Transverse colon (tissue), 4 donors: ENCODE results near the gene GABARAPL1. TPM values are rescaled to one million over a fixed set of nuclear protein-coding genes. Genes with fewer than 3 reads are reported as not detected.
"Not testable (repeated sequence)": the region's sequence is repeated elsewhere in the genome, so short reads cannot be mapped to it uniquely, and the experiment has no call there.

ENCODE experiments used
- DNase-seq: peaks from one replicate; pipeline ENCODE4 v3.0.0-alpha.2; 2019
- H3K27ac ChIP-seq, 4 donors: fragments of 200-600 bp; sonication (generic); 2 replicates each; pipeline ENCODE4 v1.5.1; 2016 to 2018; ENCODE audit warnings: inconsistent platforms in 4 of 4
- H3K27me3 ChIP-seq: fragments of 200-600 bp; sonication (generic); 2 replicates; pipeline ENCODE4 v1.5.1; 2017; ENCODE audit warnings: inconsistent platforms
- H3K36me3 ChIP-seq, 4 donors: fragments of 200-600 bp; sonication (generic); 2 replicates each; pipeline ENCODE4 v1.5.1; 2017 to 2019; ENCODE audit warnings: inconsistent platforms in 4 of 4
- H3K4me1 ChIP-seq, 4 donors: fragments of 200-600 bp; sonication (generic); 2 replicates each; pipeline ENCODE4 v1.5.1; 2017 to 2020; ENCODE audit warnings: inconsistent platforms in 4 of 4
- H3K4me3 ChIP-seq, 4 donors: fragments of 200-600 bp; sonication (generic); 1 replicate in 1 of 4; 2 replicates in 3 of 4; pipeline versions ENCODE4 v1.5.1 to v1.6.1; 2017 to 2019; ENCODE audit warnings: inconsistent platforms in 4 of 4
- H3K9me3 ChIP-seq, 2 donors: fragments of 200-600 bp; sonication (generic); 2 replicates each; pipeline ENCODE4 v1.5.1; 2017 to 2019; ENCODE audit warnings: inconsistent platforms in 2 of 2
- EP300 ChIP-seq: sonication (generic); formaldehyde crosslinking; IDR thresholded peaks from one replicate; pipeline ENCODE4 v1.6.1; 2017; ENCODE audit warnings: antibody characterized with exemption, low read depth
- POLR2A ChIP-seq: fragments of 450-650 bp; IDR thresholded peaks from one replicate; pipeline ENCODE4 v1.6.1; 2016; ENCODE audit warnings: antibody characterized with exemption, mild to moderate bottlenecking, moderate library complexity
- POLR2AphosphoS5 ChIP-seq, 3 donors: sonication (generic); formaldehyde crosslinking; IDR thresholded peaks; one replicate each; pipeline ENCODE4 v1.6.1; 2016; ENCODE audit warnings: antibody characterized with exemption in 3 of 3
- WGBS, 2 donors: methylation state at CpG; one replicate each; pipeline ENCODE4 v1.1.5; 2018; ENCODE audit warnings: low coverage in 1 of 2; 5-methylcytosine and 5-hydroxymethylcytosine counted together
- in situ Hi-C, 4 donors: fragments of 200-750 bp; cut with MboI; loops; one replicate each; pipeline versions ENCODE4 v1.15.0 to v1.15.1; 2017; ENCODE audit warnings: low sequenced_read_pairs in 3 of 4, low pct_ligation_motif_present in 1 of 4, low pct_unique_long_range_greater_than_20kb in 1 of 4
- intact Hi-C: fragments of 100-400 bp; cut with DNase I; formaldehyde crosslinking; loops from one replicate; pipeline ENCODE4 v1.15.1; 2023; ENCODE audit warnings: low total_unique reads
- total RNA-seq, 4 donors: library from RNA; depleted of rRNA; stranded (reverse); fragments of >200 nt; gene quantifications; one replicate each; pipeline ENCODE4 v1.1.0, GENCODE V29; 2016
- TF ChIP-seq, protein P1 (sequence below), 5 experiments: fragments of 200-600 bp in 3 of 5; fragments of 450-650 bp in 2 of 5; sonication (generic) in 3 of 5; IDR thresholded peaks; 1 replicate in 2 of 5; 2 replicates in 3 of 5; pipeline ENCODE4 v1.5.1; 2016 to 2017; ENCODE audit warnings: antibody characterized with exemption in 5 of 5, inconsistent platforms in 3 of 5, mild to moderate bottlenecking in 2 of 5, moderate library complexity in 1 of 5

GABARAPL1 gene
- total RNA-seq, 4 donors from 2014 or later: 33.6 to 65.3 (median 59.5) TPM

DNA sequence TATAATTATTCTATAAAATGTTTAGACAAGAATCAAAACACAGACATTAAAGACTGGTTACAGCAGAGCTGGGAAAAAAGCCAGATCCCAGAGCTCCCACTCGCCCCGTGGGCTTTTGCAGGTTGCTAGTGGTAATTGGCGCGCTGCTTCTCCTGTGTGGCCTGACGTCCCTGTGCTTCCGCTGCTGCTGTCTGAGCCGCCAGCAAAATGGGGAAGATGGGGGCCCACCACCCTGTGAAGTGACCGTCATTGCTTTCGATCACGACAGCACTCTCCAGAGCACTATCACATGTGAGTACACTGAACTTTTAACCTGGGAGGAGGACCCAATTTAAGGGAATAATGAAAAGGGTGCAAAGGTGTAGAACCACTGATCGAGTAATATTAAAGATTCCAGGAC, 26.4 kb upstream of the GABARAPL1 start:
- peak; percentile 39 for DNase-seq
- H3K36me3 ChIP-seq: no peaks in the 10 kb centered on the region
- H3K4me3 ChIP-seq: no peak overlapping the region
- H3K4me1 ChIP-seq: no peaks in the 10 kb centered on the region
- no peaks in the 10 kb centered on the region for H3K27me3 ChIP-seq
- 73 to 75% methylated on average over 4 to 11 of the region's 11 CpGs for WGBS, 2 donors
- no peak overlapping the region for H3K27ac ChIP-seq
- intact Hi-C loops: no loop called here
- in situ Hi-C loops: no loop called here
- TF ChIP-seq EP300: no peak
- no peaks in the 10 kb centered on the region for H3K9me3 ChIP-seq

DNA sequence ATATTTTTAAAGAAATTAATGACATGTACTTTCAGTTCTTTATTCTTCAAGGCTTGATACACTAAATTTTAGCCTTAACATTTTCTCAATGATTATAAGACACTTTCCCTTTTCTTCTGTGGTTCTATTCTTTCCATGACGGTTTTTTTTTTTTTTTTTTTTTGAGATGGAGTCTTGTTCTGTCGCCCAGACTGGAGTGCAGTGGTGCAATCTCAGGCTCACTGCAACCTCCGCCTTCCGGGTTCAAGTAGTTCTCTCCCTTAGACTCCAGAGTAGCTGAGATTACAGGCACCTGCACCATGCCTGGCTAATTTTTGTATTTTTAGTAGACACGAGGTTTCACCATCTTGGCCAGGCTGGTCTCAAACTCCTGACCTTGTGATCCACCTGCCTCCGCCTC, 25.7 kb upstream of the GABARAPL1 start:
- H3K36me3 ChIP-seq, H3K4me3 ChIP-seq, intact Hi-C loops, in situ Hi-C loops, DNase-seq, H3K9me3 ChIP-seq, H3K27me3 ChIP-seq, H3K4me1 ChIP-seq, H3K27ac ChIP-seq: not testable (repeated sequence)
- WGBS, 2 donors: 60 to 78% methylated on average over 1 to 6 of the region's 6 CpGs

DNA sequence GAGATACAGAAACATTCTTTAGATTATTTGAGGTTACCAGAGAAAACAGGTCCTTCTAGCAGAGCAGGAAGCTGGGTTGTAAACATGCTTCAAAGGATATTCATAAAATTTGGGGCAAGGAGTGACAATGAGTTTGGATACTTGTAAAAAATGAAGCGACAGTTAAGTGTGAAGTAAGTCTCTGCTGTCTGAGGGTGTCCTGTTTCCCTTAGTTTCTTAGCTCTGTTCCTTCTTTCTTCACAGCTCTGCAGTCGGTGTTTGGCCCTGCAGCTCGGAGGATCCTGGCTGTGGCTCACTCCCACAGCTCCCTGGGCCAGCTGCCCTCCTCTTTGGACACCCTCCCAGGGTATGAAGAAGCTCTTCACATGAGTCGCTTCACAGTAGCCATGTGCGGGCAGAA, 23.0 kb upstream of the GABARAPL1 start:
- in situ Hi-C loops (loop anchor here in 2 of 4 donors (5.0 kb wide), 1 partner anchor 37 kb away; no protein-coding TSS in a partner anchor), intact Hi-C loops (loop anchor here (2.0 kb wide), 1 partner anchor 37 kb away; no protein-coding TSS in a partner anchor)
- H3K4me1 ChIP-seq: no peaks in the 10 kb centered on the region
- H3K27ac ChIP-seq: peak overlapping the region in 1 of 4 donors; percentile 0
- no peaks in the 10 kb centered on the region for H3K9me3 ChIP-seq
- H3K4me3 ChIP-seq: no peak overlapping the region
- no peaks in the 10 kb centered on the region for H3K36me3 ChIP-seq
- H3K27me3 ChIP-seq: peaks cover 4% of the 10 kb centered on the region
- 72% methylated on average over 5 of the region's 5 CpGs; no CpG with 5 or more reads in 1 of the 2 donors for WGBS, 2 donors
- TF ChIP-seq EP300: no peak
- TF ChIP-seq POLR2A: no peak
- TF ChIP-seq, protein P1, sequence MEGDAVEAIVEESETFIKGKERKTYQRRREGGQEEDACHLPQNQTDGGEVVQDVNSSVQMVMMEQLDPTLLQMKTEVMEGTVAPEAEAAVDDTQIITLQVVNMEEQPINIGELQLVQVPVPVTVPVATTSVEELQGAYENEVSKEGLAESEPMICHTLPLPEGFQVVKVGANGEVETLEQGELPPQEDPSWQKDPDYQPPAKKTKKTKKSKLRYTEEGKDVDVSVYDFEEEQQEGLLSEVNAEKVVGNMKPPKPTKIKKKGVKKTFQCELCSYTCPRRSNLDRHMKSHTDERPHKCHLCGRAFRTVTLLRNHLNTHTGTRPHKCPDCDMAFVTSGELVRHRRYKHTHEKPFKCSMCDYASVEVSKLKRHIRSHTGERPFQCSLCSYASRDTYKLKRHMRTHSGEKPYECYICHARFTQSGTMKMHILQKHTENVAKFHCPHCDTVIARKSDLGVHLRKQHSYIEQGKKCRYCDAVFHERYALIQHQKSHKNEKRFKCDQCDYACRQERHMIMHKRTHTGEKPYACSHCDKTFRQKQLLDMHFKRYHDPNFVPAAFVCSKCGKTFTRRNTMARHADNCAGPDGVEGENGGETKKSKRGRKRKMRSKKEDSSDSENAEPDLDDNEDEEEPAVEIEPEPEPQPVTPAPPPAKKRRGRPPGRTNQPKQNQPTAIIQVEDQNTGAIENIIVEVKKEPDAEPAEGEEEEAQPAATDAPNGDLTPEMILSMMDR (IDR thresholded peaks at IDR 0.05): no peak
- TF ChIP-seq POLR2AphosphoS5 (IDR thresholded peaks at IDR 0.05): no peak
- no peak for DNase-seq

DNA sequence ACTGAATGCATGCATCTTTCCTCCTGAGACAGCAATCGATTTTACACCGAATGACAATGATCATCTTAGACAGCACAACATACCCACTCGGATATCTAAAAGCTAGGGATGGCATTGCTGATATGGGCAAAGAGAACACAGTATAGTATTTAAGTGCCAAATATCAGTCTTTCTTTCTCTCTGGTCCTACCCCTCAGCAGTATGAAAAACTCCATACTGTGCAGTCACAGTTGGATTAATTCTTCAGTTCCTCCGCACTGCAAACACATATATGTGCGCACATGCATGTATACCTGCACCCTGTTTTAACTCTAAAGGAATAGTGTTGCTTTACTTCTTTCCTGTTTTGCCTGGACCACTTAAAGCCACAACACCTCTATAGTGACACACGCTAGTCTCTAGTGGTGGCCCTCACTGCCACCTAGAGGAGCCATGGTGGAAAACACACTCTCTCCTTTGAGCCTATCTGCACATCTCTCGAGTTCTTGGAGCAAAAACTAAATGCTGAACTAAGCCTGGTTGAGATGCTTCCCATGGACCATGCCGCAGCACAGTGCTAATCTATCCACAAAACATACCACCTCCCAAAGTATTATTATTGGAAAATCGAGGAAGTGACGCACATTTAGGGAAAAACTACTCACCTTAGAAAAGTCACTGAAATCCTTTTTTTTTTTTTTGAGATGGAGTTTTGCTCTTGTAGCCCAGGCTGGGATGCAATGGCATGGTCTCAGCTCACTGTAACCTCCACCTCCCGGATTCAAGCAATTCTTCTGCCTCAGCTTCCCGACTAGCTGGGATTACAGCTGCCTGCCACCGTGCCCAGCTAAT, 21.9 kb upstream of the GABARAPL1 start:
- TF ChIP-seq, protein P1 (IDR thresholded peaks at IDR 0.05): peak; percentile 70 to 76 (median 73)
- TF ChIP-seq POLR2A (no peak), POLR2AphosphoS5 (IDR thresholded peaks at IDR 0.05) (no peak), EP300 (no peak)
- H3K4me3 ChIP-seq: no peak overlapping the region
- DNase-seq: peak; percentile 67
- 42 to 43% methylated on average over 12 to 13 of the region's 13 CpGs for WGBS, 2 donors
- no peaks in the 10 kb centered on the region for H3K9me3 ChIP-seq
- H3K27me3 ChIP-seq: peaks cover 4% of the 10 kb centered on the region
- no peak overlapping the region for H3K27ac ChIP-seq
- H3K4me1 ChIP-seq: no peaks in the 10 kb centered on the region
- in situ Hi-C loops (loop anchor here in 2 of 4 donors (5.0 kb wide), 1 partner anchor 38 kb away; no protein-coding TSS in a partner anchor), intact Hi-C loops (loop anchor here (2.0 kb wide), 1 partner anchor 38 kb away; no protein-coding TSS in a partner anchor)
- H3K36me3 ChIP-seq: no peaks in the 10 kb centered on the region

DNA sequence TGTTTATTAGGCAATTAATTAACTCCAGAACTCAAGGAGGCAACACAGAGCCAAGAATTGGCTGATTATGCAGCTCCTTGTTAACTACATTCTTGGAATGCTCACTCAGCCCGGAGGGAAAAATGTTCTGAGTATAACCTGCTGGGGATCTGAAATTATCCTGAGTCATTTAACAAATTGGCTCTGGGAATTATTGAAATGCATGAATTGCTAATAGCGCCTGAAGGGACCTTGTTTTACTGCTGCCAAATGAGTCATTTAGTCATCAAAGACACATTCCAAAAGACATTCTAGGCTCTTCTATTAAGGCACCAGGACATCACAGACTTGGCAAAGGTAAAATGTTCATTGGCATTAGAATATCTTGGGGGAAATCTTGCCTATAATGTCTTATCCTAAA, 20.8 kb upstream of the GABARAPL1 start:
- in situ Hi-C loops: loop anchor here in 2 of 4 donors (5.0 kb wide), 1 partner anchor 40 kb away; no protein-coding TSS in a partner anchor
- no peak for TF ChIP-seq POLR2AphosphoS5 (IDR thresholded peaks at IDR 0.05)
- TF ChIP-seq EP300: no peak
- no peak for TF ChIP-seq POLR2A
- TF ChIP-seq, protein P1 (IDR thresholded peaks at IDR 0.05): no peak
- no peak for DNase-seq
- H3K4me3 ChIP-seq: no peak overlapping the region
- 40 to 42% methylated on average over 2 of the region's 2 CpGs for WGBS, 2 donors
- no peaks in the 10 kb centered on the region for H3K9me3 ChIP-seq
- intact Hi-C loops: loop anchor here (2.0 kb wide), 1 partner anchor 39 kb away; no protein-coding TSS in a partner anchor
- no peaks in the 10 kb centered on the region for H3K4me1 ChIP-seq
- H3K27me3 ChIP-seq: peaks cover 4% of the 10 kb centered on the region
- no peaks in the 10 kb centered on the region for H3K36me3 ChIP-seq
- no peak overlapping the region for H3K27ac ChIP-seq
